Hematopoietic multipotent progenitor cell treated with erythropoietin and hydrocortisone succinate and interleukin-3 and kit ligand, for 4 days (in vitro differentiated cells): ENCODE results near the gene PRR12.

Experiments used
- DNase-seq: peaks from one replicate; pipeline ENCODE4 v3.0.0-alpha.2; 2015

Gene PRR12

GRCh38 chr19:49590971-49591730 lies at the start of gene PRR12:
Gene PRR12, plus strand, starts transcription at chr19:49591182. Its CDS starts 473 bp downstream, at chr19:49591655.
- DNase-seq, result peak; percentile 92

- DNase-seq, result no peak
These were observed 49.1 kb upstream of the PRR12 start for GRCh38 chr19:49541914-49542313.

GRCh38 chr19:49542446-49542845 lies 48.5 kb upstream of the PRR12 start:
- DNase-seq, result no peak

- no peak for DNase-seq
These were observed 48.0 kb upstream of the PRR12 start for GRCh38 chr19:49543032-49543431.

- no peak for DNase-seq
These were observed 46.8 kb upstream of the PRR12 start for GRCh38 chr19:49544154-49544553.

- peak; percentile 91 for DNase-seq
These were observed 44.0 kb upstream of the PRR12 start for GRCh38 chr19:49546825-49547565.

GRCh38 chr19:49549045-49549444 lies 41.9 kb upstream of the PRR12 start:
- DNase-seq, result peak; percentile 30

- DNase-seq, result no peak
These were observed 39.5 kb upstream of the PRR12 start for GRCh38 chr19:49551531-49551930.

- no peak for DNase-seq
These were observed 38.2 kb upstream of the PRR12 start for GRCh38 chr19:49552749-49553148.

GRCh38 chr19:49553451-49554271 lies 37.3 kb upstream of the PRR12 start:
- DNase-seq, result no peak

GRCh38 chr19:49554701-49555181 lies 36.2 kb upstream of the PRR12 start:
- DNase-seq, result no peak

GRCh38 chr19:49555600-49556411 lies 35.2 kb upstream of the PRR12 start:
- DNase-seq, result peak; percentile 85

- no peak for DNase-seq
These were observed 34.3 kb upstream of the PRR12 start for GRCh38 chr19:49556412-49557398.

GRCh38 chr19:49557641-49558325 lies 33.2 kb upstream of the PRR12 start:
- DNase-seq, result no peak

GRCh38 chr19:49558591-49558990 lies 32.4 kb upstream of the PRR12 start:
- no peak for DNase-seq

- no peak for DNase-seq
These were observed 31.5 kb upstream of the PRR12 start for GRCh38 chr19:49559443-49559842.

- DNase-seq, result no peak
These were observed 31.1 kb upstream of the PRR12 start for GRCh38 chr19:49559928-49560327.

GRCh38 chr19:49560358-49560900 lies 30.6 kb upstream of the PRR12 start:
- peak; percentile 44 for DNase-seq

- peak; percentile 46 for DNase-seq
These were observed 26.4 kb upstream of the PRR12 start for GRCh38 chr19:49564616-49565045.

GRCh38 chr19:49565261-49565660 lies 25.7 kb upstream of the PRR12 start:
- peak; percentile 45 for DNase-seq
